ENCODE data around the gene PTPRK.

The PTPRK gene

GRCh38 chr6:128135325-128135724, 385.1 kb downstream of the PTPRK start:
- no peak for DNase-seq (ENCODE audit: low spot score)

- DNase-seq (ENCODE audit: low spot score) = no peak
Measured at GRCh38 chr6:128131566-128131965, 388.8 kb downstream of the PTPRK start.

- DNase-seq (ENCODE audit: low spot score) = peak; percentile 89
Measured at GRCh38 chr6:128131036-128131435, 389.4 kb downstream of the PTPRK start.

GRCh38 chr6:128129679-128130078, 390.7 kb downstream of the PTPRK start:
- DNase-seq (ENCODE audit: low spot score) = no peak

- no peak for DNase-seq (ENCODE audit: low spot score)
Measured at GRCh38 chr6:128127650-128128049, 392.7 kb downstream of the PTPRK start.

- no peak for DNase-seq (ENCODE audit: low spot score)
Measured at GRCh38 chr6:128124713-128125112, 395.7 kb downstream of the PTPRK start.

- DNase-seq (ENCODE audit: low spot score) = no peak
Measured at GRCh38 chr6:128121610-128122009, 398.8 kb downstream of the PTPRK start.

- no peak for DNase-seq (ENCODE audit: low spot score)
Measured at GRCh38 chr6:128121190-128121589, 399.2 kb downstream of the PTPRK start.

- no peak for DNase-seq (ENCODE audit: low spot score)
Measured at GRCh38 chr6:128118401-128118800, 402.0 kb downstream of the PTPRK start.

- no peak for DNase-seq (ENCODE audit: low spot score)
Measured at GRCh38 chr6:128117916-128118315, 402.5 kb downstream of the PTPRK start.

GRCh38 chr6:128114164-128114563, 406.2 kb downstream of the PTPRK start:
- DNase-seq (ENCODE audit: low spot score) = no peak

GRCh38 chr6:128112494-128112893, 407.9 kb downstream of the PTPRK start:
- DNase-seq (ENCODE audit: low spot score) = peak; percentile 62

- DNase-seq (ENCODE audit: low spot score) = peak; percentile 70
Measured at GRCh38 chr6:128111096-128111495, 409.3 kb downstream of the PTPRK start.

- no peak for DNase-seq (ENCODE audit: low spot score)
Measured at GRCh38 chr6:128107682-128108081, 412.7 kb downstream of the PTPRK start.

- DNase-seq (ENCODE audit: low spot score) = no peak
Measured at GRCh38 chr6:128099571-128100197, 420.7 kb downstream of the PTPRK start.

- DNase-seq (ENCODE audit: low spot score) = peak; percentile 60
Measured at GRCh38 chr6:128098000-128098581, 422.3 kb downstream of the PTPRK start.

- peak; percentile 47 for DNase-seq (ENCODE audit: low spot score)
Measured at GRCh38 chr6:128097009-128097408, 423.4 kb downstream of the PTPRK start.

GRCh38 chr6:128095362-128095761, 425.0 kb downstream of the PTPRK start:
- no peak for DNase-seq (ENCODE audit: low spot score)

GRCh38 chr6:128079021-128079420, 441.4 kb downstream of the PTPRK start:
- DNase-seq (ENCODE audit: low spot score) = no peak

- DNase-seq (ENCODE audit: low spot score) = no peak
Measured at GRCh38 chr6:128078276-128078675, 442.1 kb downstream of the PTPRK start.

- no peak for DNase-seq (ENCODE audit: low spot score)
Measured at GRCh38 chr6:128076843-128077242, 443.6 kb downstream of the PTPRK start.

- no peak for DNase-seq (ENCODE audit: low spot score)
Measured at GRCh38 chr6:128074567-128074966, 445.8 kb downstream of the PTPRK start.

GRCh38 chr6:128073389-128073788, 447.0 kb downstream of the PTPRK start:
- no peak for DNase-seq (ENCODE audit: low spot score)

GRCh38 chr6:128071212-128071611, 449.2 kb downstream of the PTPRK start:
- no peak for DNase-seq (ENCODE audit: low spot score)
